WERI-Rb-1 (cell line): ENCODE data around the gene ALDH9A1.
"Not testable (repeated sequence)": the region's sequence is repeated elsewhere in the genome, so short reads cannot be mapped to it uniquely, and the experiment has no call there.

ENCODE experiments used
- DNase-seq: peaks from one replicate; pipeline ENCODE4 v3.0.0-alpha.2; 2020
- H3K27ac ChIP-seq: fragments of 250-450 bp; sonication (Bioruptor Pico); 2 replicates; pipeline ENCODE4 v1.5.1; 2020; ENCODE audit warnings: mild to moderate bottlenecking, moderate library complexity
- H3K27me3 ChIP-seq: fragments of 250-450 bp; sonication (Bioruptor Pico); 2 replicates; pipeline ENCODE4 v1.5.1; 2021; ENCODE audit warnings: mild to moderate bottlenecking, low read depth, moderate library complexity; ENCODE audit not compliant: insufficient read depth, severe bottlenecking
- H3K36me3 ChIP-seq: fragments of 250-450 bp; sonication (Bioruptor Pico); 2 replicates; pipeline ENCODE4 v1.5.1; 2020; ENCODE audit warnings: mild to moderate bottlenecking, moderate library complexity
- H3K4me3 ChIP-seq: 2 replicates; pipeline ENCODE4 v1.5.1; 2011; ENCODE audit warnings: low read depth, mild to moderate bottlenecking, control low read depth, low read length
- H3K9me3 ChIP-seq: fragments of 250-450 bp; sonication (Bioruptor Pico); 2 replicates; pipeline ENCODE4 v1.5.1; 2021; ENCODE audit warnings: mild to moderate bottlenecking, moderate library complexity; ENCODE audit not compliant: severe bottlenecking
- CTCF ChIP-seq: IDR thresholded peaks from 2 replicates; pipeline ENCODE4 v1.5.1; 2011; ENCODE audit warnings: low read depth, mild to moderate bottlenecking, control low read depth, inconsistent platforms, low read length

Gene ALDH9A1

GRCh38 chr1:165697881-165698760 is at the start of gene ALDH9A1:
Gene ALDH9A1 (minus strand): TSS chr1:165698562. CDS start chr1:165698558, 4 bp downstream.
- H3K9me3 ChIP-seq, result no peaks in the 10 kb centered on the region
- H3K27me3 ChIP-seq, result no peaks in the 10 kb centered on the region
- H3K4me3 ChIP-seq, result peak within 1 kb of the TSS; percentile 82
- peak; percentile 49 for TF ChIP-seq CTCF
- H3K36me3 ChIP-seq, result peaks cover 11% of the 10 kb centered on the region
- DNase-seq, result peak; percentile 94
- H3K27ac ChIP-seq, result peak within 1 kb of the TSS; percentile 92

GRCh38 chr1:165747632-165748447 is 49.5 kb upstream of the ALDH9A1 start:
- Histone ChIP-seq H3K4me3 (no peak overlapping the region), H3K9me3 (no peaks in the 10 kb centered on the region), H3K27me3 (no peaks in the 10 kb centered on the region), H3K27ac (no peak overlapping the region), H3K36me3 (peaks cover 26% of the 10 kb centered on the region)
- DNase-seq, result no peak
- no peak for TF ChIP-seq CTCF

GRCh38 chr1:165744913-165745312 is 46.6 kb upstream of the ALDH9A1 start:
- not testable (repeated sequence) for H3K4me3 ChIP-seq, DNase-seq, H3K27me3 ChIP-seq, H3K9me3 ChIP-seq, H3K27ac ChIP-seq
- peaks cover 33% of the 10 kb centered on the region for H3K36me3 ChIP-seq

GRCh38 chr1:165742194-165742593 is 43.8 kb upstream of the ALDH9A1 start:
- H3K9me3 ChIP-seq, result no peaks in the 10 kb centered on the region
- no peaks in the 10 kb centered on the region for H3K27me3 ChIP-seq
- DNase-seq, result no peak
- H3K27ac ChIP-seq, result no peak overlapping the region
- no peak overlapping the region for H3K4me3 ChIP-seq
- TF ChIP-seq CTCF, result no peak
- H3K36me3 ChIP-seq, result peaks cover 33% of the 10 kb centered on the region

- Histone ChIP-seq H3K27me3 (no peaks in the 10 kb centered on the region), H3K36me3 (peaks cover 31% of the 10 kb centered on the region), H3K9me3 (no peaks in the 10 kb centered on the region), H3K4me3 (no peak overlapping the region), H3K27ac (no peak overlapping the region)
- TF ChIP-seq CTCF, result no peak
- DNase-seq, result no peak
Measured at GRCh38 chr1:165738794-165739193, 40.4 kb upstream of the ALDH9A1 start.

GRCh38 chr1:165737196-165737595 is 38.8 kb upstream of the ALDH9A1 start:
- H3K36me3 ChIP-seq, result peaks cover 32% of the 10 kb centered on the region
- TF ChIP-seq CTCF, result no peak
- no peak overlapping the region for H3K27ac ChIP-seq
- H3K27me3 ChIP-seq, result no peaks in the 10 kb centered on the region
- H3K9me3 ChIP-seq, result no peaks in the 10 kb centered on the region
- H3K4me3 ChIP-seq, result no peak overlapping the region
- DNase-seq, result no peak
